Measurements from ENCODE around the gene FBN2. TPM values are rescaled to one million over a fixed set of nuclear protein-coding genes. Genes with fewer than 3 reads are reported as not detected.

The FBN2 gene
- total and polyA plus RNA-seq, 9 of the 15 experiments (the other 6 are each of a cell fraction or from before 2014, with no cell fraction given): 0.01 to 0.09 TPM; not detected in 7

DNA sequence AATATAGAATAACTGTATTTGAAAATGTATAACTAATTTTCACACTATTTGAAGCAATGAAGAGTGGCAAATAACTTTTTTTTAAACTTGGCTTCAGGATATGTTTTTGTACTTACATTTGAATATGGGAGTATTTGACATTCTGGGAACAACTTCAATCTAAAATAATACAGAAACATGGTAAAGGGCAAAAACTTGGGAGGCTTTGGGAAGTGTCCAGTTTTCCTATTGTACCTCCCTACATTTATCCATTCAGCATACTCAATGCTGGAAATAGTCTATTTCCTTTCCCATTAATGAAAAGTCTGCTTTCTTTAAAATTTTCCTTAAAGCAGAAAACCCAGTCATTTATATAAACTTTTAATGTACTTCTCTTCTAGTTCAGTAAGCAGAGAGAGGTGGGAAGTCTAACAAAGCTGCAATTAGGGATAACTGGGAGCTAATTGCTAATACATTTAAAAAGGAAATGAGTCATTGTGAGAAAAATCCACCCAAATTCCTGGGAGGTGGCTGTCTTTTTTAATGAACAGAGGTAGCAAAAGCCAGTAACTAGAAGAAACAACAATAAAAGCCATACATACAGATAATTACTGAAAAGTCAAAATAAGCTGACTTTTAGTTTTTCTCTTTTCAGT is 128.8 kb downstream of the FBN2 start (continued):
- TF ChIP-seq SLC30A9 (CRISPR knock-in tag; IDR thresholded peaks at IDR 0.05) (no peak), NR4A1 (CRISPR knock-in tag; IDR thresholded peaks at IDR 0.05) (no peak), NR4A1 (tag; IDR thresholded peaks at IDR 0.05) (no peak), POLR3A (IDR thresholded peaks at IDR 0.05; ENCODE audit: borderline replicate concordance, extremely low read depth, insufficient read depth, insufficient read length) (no peak), MXD1 (CRISPR knock-in tag; IDR thresholded peaks at IDR 0.05; ENCODE audit: borderline replicate concordance, poor library complexity, severe bottlenecking) (no peak)

DNA sequence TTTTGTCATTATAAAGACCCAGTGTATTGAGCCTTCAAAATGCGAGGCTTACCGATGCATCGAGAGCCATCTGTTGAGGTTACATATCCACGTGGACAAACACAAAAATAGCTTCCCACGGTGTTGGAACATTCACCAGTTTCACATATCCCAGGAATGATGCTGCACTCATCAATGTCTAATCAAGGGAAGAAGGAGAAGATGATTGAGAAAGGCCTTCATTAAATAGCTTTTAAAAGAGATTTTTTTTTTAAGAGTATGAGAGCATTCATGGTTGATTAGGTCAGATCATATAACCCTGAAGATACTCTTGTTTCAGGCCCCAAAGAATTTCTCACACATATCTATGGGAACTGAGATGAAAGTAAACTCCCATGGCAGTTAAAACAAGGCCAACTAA is 129.4 kb downstream of the FBN2 start:
- no peak for DNase-seq (ENCODE audit: extremely low read depth in 1 of 4, low spot score in 3 of 4)

More for the DNA sequence above, 129.4 kb downstream of the FBN2 start:
- H3K27me3 ChIP-seq (ENCODE audit: control insufficient read depth in 2 of 2, insufficient read depth in 2 of 2, low read length in 2 of 2): no peaks in the 10 kb centered on the region
- FAIRE-seq (no peak), ATAC-seq (no peak)
- no peaks in the 10 kb centered on the region for H3K9me3 ChIP-seq (replicated peaks; ENCODE audit: control insufficient read depth, insufficient read depth, low read depth, low read length)
- H4K20me1 ChIP-seq (replicated peaks; ENCODE audit: control insufficient read depth, insufficient read depth, low read length): no peaks in the 10 kb centered on the region
- ChIA-PET POLR2A (no interaction called here), CTCF (ENCODE audit: low intra/inter-chr PET ratio) (no interaction called here)
- intact Hi-C loops (cut with micrococcal nuclease) (no loop called here), in situ Hi-C loops (cut with MboI) (no loop called here)
- H3K36me3 ChIP-seq (ENCODE audit: control insufficient read depth, insufficient read depth, low read length): no peaks in the 10 kb centered on the region
- no peaks in the 10 kb centered on the region for H3K9me1 ChIP-seq (ENCODE audit: control insufficient read depth, insufficient read depth, low read length)
- no peak for TF ChIP-seq CC2D1A (IDR thresholded peaks at IDR 0.05)
- no peak for TF ChIP-seq RAD21 (CRISPR knock-in tag; conservative IDR thresholded peaks at IDR 0.05 in 1 of 2, IDR thresholded peaks at IDR 0.05 in 1 of 2)
- no peak for TF ChIP-seq PML (IDR thresholded peaks at IDR 0.05; ENCODE audit: low read length)
- no peak for TF ChIP-seq DACH1 (IDR thresholded peaks at IDR 0.05; ENCODE audit: partially characterized antibody)
- no peak for TF ChIP-seq SMARCA5 (IDR thresholded peaks at IDR 0.05)
- TF ChIP-seq ZBTB1 (CRISPR knock-in tag; IDR thresholded peaks at IDR 0.05; ENCODE audit: borderline replicate concordance, low read depth): no peak
- TF ChIP-seq TEAD4 (IDR thresholded peaks at IDR 0.05; ENCODE audit: low read length): no peak
- TF ChIP-seq TEAD4 (CRISPR knock-in tag; IDR thresholded peaks at IDR 0.05; ENCODE audit: borderline replicate concordance): no peak
- TF ChIP-seq BMI1 (IDR thresholded peaks at IDR 0.05; ENCODE audit: low read length): no peak
- TF ChIP-seq HIVEP1 (CRISPR knock-in tag; IDR thresholded peaks at IDR 0.05): no peak
- TF ChIP-seq ZBED1 (IDR thresholded peaks at IDR 0.05): no peak
- no peak for TF ChIP-seq GTF2E2 (tag; IDR thresholded peaks at IDR 0.05)
- TF ChIP-seq, protein P1, sequence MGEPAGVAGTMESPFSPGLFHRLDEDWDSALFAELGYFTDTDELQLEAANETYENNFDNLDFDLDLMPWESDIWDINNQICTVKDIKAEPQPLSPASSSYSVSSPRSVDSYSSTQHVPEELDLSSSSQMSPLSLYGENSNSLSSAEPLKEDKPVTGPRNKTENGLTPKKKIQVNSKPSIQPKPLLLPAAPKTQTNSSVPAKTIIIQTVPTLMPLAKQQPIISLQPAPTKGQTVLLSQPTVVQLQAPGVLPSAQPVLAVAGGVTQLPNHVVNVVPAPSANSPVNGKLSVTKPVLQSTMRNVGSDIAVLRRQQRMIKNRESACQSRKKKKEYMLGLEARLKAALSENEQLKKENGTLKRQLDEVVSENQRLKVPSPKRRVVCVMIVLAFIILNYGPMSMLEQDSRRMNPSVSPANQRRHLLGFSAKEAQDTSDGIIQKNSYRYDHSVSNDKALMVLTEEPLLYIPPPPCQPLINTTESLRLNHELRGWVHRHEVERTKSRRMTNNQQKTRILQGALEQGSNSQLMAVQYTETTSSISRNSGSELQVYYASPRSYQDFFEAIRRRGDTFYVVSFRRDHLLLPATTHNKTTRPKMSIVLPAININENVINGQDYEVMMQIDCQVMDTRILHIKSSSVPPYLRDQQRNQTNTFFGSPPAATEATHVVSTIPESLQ (CRISPR knock-in tag; IDR thresholded peaks at IDR 0.05): no peak
- TF ChIP-seq NR0B1 (IDR thresholded peaks at IDR 0.05; ENCODE audit: partially characterized antibody): no peak
- no peaks in the 10 kb centered on the region for H3K4me1 ChIP-seq (replicated peaks in 1 of 2; ENCODE audit: control insufficient read depth in 2 of 2, insufficient read depth in 2 of 2, low read length in 2 of 2)
- no peak overlapping the region for H3K4me2 ChIP-seq (ENCODE audit: insufficient read depth, low read length)
- no peaks in the 10 kb centered on the region for H3K79me2 ChIP-seq (ENCODE audit: control insufficient read depth, insufficient read depth, low read length)
- H3K4me3 ChIP-seq: no peak overlapping the region
- 0% methylated on average over 5 of the region's 5 CpGs for WGBS (ENCODE audit: insufficient coverage, low coverage, missing lambda C conversion rate)
- H2AFZ ChIP-seq (ENCODE audit: low read depth, low read length): no peak overlapping the region
- no TSS peak for BruUV-seq (replicated peaks)
- H3K27ac ChIP-seq (ENCODE audit: extremely low read depth, low read depth, low read length): no peak overlapping the region
- H3K9ac ChIP-seq (ENCODE audit: insufficient read depth in 1 of 2, low read depth in 2 of 2, low read length in 2 of 2): no peak overlapping the region
